NCI-H2081 (cell line): Measurements from ENCODE around the gene DOLK.
A peak's percentile ranks its signal among the peaks of the same experiment; 100 is the strongest.

Source experiments
- DNase-seq, 2 experiments: peaks; one replicate each; lab custom pipeline; 2025; lab: John Stamatoyannopoulos, UW

DOLK gene

DNA sequence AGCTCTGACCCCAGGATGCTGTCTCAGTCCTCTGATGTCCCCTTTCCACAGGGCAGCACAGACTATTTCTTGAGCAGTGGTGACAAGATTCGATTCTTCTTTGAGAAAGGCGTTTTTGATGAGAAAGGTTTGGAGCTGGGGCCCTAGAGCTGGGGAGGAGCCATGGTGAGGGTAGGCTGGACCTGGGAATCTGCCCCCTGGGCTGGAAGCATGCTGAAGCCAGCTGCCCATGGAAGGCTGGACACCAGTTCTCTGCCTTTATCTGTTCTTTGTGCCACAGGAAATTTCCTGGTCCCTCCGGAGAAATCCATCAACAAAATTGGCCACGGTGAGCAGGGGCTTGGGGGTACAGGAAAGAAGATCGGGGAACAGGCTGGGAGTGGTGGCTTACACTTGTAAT, 13.7 kb downstream of the DOLK start:
- no peak for DNase-seq

DNA sequence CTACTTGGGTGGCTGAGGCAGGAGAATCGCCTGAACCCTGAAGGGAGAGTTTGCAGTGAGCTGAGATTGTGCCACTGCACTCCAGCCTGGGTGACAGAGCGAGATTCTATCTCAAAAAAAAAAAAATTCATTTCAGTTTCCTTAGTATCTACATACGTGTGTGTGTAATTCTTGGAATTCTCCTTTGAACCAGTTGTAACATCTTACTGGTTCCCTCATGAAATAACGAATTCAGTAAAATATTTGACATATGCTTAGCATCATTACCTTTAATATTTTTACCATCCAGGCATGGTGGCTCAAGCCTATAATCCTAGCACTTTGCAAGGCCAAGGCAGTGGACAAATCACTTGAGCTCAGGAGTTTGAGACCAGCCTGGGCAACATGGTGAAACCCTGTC, 17.8 kb downstream of the DOLK start:
- no peak for DNase-seq

DNA sequence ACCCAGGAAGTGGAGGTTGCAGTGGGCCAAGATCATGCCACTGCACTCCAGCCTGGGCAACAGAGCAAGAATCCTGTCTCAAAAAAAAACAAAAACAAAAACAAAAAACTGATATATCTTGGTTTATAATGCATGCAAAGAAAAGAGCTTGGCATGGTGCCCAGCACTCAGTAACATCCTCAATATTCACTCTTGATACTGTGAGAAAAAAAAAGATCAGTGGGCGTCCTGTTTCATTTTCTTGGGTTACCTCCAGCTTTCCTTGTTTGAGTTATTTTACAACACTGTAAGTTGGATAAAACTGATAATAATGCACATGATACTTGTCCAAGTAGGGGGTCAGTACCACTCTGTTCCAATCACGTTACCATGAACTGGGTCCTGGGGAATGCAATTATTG, 18.8 kb downstream of the DOLK start:
- DNase-seq = no peak

DNA sequence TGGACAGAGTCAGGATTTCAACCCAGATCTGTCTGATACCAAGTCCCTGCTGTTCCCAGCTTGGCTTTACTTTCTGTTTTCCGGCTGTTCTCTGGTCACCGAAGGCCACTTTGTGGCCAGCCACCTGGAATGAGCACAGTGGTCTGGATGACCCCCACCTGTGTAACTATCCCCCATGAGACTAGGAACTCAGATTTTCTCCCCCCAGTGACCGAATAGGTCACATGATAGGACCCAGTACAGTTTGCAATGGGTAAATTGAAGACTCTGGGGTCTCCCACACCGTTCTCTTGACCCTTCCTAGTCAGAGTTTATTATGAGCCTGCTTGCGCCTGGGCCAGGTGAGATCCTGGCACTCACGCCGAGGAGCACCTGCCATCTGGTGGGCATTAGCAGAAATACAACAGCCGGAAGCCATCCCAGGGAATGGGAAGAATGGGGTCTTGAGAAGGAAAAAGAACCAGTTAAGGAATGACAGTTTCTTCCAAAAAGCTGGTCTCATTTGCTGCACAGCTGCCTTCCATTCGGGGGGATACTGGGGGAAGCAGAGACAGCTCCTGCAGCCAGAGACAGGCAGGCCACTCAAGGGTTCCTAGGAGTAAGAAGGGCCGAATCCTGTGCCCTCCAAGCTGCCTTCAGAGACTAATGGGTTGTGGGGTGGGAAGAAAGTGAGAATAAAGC, 19.5 kb downstream of the DOLK start:
- DNase-seq = peak; percentile 40 to 51

DNA sequence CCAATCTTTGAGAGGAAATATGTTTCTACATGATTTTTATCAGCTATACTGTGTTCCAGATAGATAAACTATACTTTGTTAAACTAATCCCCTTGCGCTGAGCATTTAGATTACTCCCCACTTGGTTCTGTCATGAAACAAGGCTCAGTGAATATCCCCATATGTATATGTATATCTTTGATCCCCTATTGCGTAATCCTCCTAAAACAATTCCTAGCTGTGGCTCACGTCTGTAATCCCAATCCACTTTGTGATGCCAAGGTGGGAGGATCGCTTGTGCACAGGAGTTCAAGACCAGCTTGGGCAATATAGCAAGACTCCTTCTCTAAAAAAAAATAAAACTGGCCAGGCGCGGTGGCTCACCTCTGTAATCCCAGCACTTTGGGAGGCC, 23.9 kb downstream of the DOLK start:
- DNase-seq = no peak

DNA sequence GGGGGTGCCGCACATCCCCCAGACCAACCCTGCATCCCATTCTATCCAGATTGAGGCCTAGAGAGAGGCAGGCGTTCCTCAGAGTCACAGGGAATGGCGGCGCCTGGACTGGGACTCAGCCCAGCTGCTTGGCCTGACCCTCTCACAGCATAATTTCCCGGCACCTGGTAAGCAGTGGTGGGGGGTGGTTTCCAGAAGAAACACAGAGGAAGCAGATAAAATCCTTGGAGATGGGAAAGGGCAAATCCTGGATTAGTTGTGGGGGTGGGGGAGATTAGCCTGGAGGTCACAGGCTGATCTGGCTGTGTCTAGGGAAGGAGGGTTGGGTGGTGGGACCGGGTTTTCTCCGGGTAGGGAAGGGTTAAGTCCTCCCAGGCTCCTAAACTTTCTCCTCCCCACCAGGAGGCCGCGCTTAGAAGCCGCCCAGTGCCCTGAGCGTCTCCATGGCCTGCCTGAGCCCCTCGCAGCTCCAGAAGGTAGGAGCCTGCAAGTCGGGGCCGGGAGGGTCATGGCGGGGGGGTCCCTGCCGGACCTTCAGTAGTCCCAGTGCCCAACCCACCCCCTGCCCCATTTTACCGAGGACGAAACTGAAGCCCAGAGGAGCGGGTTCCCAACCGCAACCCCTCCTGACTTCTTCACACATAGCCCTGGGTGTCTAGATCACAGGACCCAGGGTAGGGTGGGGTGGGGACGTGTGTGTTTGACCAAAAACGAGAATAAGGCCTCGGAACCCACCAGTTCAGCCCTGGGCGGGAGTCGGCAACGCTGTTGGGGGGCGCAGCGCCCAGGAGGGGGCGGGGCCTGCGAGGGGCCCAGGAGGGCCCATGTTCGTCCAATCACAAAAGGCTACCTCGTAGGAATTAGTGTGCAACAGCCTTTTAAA, 25.3 kb downstream of the DOLK start:
- no peak for DNase-seq

DNA sequence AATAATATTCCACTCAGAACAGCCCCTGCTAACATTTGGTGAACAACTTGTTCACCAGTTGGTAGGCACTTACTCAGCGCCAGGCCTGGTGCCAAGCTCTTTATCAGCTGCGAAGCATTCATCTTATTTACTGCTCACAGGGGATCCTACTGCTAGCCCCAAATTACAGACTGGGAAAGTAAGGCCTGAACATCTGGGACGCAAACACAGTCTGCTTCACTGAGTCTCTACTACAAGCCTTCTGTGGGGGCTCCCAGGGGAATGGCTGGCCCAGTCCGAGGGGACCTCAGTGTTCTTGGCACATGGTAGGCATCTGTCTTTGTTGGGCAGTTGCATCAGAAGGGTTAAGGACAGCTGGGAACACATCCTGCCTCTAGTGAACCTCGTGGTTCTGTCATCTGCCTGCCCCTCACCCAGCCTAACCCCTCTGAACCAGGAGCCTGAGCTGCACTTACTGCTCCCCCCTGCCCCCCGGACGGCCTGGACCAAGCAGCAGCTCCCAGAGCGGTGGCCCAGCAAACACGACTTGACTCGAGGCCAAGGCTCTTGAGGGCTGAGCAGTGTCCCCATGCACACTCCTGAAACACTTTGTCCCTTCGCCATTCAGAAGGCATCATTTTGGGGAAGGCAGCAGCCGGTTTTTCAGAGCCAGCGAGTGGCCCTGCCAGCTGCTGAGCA, 26.9 kb downstream of the DOLK start, which contains the start of gene PHYHD1:
TSS of gene PHYHD1 (plus strand) at position 602 of the 678 bp plus-strand sequence. CDS start 1,342 bp downstream, outside the sequence.
- peak in 1 of 2 experiments; percentile 11 for DNase-seq

DNA sequence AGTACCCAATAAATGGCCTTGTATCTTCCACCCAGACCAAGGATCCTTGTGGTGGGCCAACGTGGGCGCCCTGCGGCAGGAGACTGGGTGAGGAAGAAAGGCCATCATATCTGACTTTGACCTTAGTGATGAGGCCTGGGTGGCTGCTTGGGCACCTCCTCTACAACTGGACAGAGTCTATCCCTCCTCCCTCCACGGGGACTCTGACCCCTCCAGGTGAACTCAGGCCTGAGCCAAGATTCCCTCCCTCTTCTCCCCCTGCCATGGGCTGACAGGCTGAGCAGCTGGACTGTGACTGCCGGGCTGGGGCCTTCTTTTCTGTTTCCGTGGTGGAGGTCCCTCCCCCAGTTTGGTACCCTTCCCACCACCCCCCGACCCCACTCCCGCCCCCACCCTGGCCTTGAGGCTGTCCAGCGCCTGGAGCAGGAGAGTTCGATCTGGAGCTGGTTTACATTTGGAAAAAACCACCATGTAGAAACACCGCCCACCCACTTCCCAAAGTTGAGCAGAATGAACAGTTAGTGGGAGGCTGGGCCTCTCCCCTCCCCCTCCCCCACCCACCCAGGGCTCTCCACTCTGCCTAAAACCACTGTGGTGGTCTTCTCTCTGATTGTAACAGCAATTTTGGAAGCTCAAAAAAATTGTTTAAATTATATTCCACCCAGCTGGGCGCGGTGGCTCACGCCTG, 27.9 kb downstream of the DOLK start:
- no peak for DNase-seq

DNA sequence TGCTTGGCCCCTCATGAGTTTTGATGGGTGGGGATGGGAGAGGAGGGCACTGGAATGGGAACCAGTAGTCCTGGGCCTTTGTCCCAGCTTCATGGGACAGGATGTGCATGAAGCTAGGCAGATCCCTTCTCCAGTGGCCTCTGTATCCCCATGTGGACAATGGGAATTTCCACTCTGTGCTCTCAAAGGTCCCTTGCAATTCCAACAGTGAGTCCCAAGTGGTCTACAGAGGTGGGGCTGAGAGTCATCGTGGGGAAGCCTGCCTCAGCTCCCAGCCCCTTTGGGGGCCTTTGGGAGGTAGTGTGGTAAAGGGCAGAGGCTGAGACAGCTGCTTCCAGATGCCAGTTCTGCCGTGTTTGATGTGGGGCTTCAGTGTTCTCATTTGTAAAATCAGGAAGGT, 28.5 kb downstream of the DOLK start:
- DNase-seq = no peak

DNA sequence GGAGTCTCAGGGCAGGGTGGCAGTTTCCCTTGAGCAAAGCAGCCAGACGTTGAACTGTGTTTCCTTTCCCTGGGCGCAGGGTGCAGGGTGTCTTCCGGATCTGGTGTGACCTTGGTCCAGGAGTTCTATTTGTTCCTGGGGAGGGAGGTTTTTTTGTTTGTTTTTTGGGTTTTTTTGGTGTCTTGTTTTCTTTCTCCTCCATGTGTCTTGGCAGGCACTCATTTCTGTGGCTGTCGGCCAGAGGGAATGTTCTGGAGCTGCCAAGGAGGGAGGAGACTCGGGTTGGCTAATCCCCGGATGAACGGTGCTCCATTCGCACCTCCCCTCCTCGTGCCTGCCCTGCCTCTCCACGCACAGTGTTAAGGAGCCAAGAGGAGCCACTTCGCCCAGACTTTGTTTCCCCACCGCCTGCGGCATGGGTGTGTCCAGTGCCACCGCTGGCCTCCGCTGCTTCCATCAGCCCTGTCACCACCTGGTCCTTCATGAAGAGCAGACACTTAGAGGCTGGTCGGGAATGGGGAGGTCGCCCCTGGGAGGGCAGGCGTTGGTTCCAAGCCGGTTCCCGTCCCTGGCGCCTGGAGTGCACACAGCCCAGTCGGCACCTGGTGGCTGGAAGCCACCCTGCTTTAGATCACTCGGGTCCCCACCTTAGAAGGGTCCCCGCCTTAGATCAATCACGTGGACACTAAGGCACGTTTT, 30.1 kb downstream of the DOLK start:
- DNase-seq = no peak

DNA sequence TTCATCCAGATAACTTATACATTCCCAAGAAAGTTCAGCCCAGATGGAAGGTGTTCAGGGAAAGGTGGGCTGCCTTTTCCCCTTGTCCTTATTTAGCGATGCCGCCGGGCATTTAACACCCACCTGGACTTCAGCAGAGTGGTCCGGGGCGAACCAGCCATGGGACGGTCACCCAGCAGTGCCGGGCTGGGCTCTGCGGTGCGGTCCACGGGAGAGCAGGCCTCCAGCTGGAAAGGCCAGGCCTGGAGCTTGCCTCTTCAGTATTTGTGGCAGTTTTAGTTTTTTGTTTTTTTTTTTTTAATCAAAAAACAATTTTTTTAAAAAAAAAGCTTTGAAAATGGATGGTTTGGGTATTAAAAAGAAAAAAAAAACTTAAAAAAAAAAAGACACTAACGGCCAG, 30.7 kb downstream of the DOLK start:
- DNase-seq = no peak

DNA sequence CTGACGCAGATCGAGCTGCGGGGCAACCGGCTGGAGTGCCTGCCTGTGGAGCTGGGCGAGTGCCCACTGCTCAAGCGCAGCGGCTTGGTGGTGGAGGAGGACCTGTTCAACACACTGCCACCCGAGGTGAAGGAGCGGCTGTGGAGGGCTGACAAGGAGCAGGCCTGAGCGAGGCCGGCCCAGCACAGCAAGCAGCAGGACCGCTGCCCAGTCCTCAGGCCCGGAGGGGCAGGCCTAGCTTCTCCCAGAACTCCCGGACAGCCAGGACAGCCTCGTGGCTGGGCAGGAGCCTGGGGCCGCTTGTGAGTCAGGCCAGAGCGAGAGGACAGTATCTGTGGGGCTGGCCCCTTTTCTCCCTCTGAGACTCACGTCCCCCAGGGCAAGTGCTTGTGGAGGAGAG, 31.2 kb downstream of the DOLK start:
- DNase-seq = no peak

DNA sequence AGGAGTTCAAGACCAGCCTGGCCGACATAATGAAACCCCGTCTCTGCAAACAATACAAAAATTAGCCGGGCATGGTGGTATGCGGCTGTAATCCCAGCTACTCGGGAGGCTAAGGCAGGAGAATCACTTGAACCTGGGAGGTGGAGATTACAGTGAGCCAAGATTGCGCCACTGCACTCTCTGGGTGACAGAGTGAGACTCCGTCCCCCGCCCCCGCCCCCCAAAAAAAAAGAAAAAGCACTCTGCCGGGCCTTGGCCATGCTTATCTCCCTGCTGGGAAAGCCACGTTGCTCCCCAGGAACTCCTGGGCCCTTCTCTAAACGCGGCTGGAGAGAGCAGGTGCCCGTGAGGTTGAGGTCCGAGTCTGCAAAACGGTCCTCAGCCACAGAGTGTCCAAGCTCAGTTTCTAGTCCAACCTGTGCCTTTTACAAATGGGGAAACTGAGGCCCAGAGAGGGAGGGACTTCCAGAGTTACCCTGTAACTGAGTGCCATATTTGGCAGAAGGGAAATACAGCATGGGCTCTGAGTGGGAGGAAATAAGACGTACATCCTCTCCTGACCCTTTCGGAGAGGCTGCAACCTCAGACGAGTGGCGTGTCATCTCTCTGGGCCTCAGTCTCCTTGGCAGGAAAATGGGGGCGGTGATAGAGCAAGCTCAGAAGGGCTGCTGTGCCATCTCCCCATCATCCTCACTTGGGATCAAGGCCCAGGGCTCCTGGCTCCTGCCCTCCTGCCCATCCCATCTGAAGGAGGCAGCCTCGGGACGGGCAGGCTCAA, 33.2 kb downstream of the DOLK start:
- DNase-seq = no peak

DNA sequence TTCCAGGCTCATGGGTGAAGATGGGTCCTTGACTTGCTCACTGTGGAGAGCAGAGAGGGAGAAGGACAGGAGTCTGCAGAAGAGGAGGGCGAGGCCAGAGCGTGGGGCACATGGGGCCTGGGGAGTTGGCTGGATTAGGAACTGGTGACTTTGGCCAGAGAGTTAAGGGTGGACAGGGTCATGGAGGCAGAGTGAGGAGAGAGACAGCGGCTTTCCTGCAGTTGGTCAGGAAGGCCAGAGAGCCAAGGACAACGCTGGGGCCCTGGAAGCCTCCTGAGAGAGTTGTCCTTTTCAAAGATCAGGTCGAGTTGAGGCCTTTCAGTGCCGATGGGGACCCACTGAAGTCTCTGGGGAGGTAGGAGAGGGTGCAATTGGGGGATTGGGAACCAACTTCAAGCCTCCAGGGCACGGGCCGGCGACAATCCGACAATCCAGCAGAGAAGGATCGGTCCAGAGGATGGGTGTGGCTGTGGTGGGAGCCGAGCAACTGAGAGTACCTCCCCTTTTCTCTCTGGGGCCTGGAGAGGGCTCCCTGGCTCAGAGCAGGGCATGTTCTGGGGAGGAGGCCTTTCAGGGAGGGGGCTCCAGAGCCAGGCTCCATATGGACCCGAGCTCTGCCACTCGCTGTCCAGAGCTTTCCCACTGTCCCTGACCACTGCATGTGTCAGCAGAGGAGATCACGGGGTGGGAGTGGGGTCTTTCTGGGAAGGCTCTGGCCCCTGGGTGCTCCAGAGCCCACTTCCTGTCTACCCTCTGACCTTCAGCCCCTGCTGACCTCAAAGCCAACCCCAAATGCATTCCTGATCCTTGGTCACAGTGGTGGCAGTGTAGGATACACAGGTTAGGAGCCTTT, 34.1 kb downstream of the DOLK start:
- DNase-seq = no peak

DNA sequence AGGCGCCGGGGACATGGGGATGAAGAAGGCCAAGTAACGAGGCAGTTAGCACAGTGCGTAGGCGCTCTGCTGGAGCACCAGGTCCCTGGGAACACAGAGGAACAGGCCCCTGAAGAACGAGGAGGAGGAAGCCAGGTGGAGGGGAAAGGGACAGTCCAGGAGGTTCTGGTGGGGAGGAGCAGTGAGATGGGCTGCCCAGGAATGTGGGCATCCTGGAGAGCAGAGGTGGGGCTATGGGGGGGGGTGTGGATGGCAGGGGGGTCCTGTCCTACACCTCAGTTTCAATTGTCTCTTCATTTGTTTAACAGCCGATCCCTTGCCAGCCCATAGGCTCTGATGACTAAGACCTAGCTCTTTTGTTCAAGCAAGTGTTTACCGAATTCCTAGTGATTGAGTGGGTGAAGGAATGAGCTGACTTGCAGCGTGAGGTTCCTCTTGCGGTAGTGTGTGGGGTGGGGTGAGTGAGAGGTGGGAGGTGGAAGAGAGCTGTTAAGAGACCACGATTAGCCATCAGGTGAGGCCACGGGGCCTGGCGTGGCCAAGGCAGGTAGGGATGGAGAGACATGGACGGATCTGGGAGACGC, 35.0 kb downstream of the DOLK start:
- no peak for DNase-seq

DNA sequence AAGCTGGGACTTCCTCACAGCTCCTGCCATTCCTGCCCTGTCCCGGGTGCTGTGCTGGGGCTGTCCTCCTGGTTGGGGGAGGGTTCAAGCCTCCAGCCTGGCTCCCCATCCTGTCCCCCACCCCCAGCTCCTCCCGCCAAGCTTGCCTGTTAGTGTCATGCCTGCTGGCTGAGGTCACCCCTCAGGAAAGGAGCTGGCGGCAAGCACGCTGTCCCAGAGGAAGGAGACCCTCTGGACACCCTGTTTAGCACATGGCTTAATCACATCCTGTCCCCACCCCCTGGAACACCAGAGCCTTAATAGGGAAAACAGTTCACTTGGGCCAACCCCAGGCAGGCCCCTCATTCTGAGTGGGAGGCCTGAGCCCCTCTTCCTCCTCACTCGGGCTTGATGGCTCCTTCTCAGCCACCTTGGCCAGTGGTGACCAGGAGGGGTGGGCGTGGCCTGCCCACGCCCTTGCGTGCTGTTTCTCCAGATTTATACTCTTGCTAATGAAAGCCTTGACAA, 35.8 kb downstream of the DOLK start:
- DNase-seq = no peak

DNA sequence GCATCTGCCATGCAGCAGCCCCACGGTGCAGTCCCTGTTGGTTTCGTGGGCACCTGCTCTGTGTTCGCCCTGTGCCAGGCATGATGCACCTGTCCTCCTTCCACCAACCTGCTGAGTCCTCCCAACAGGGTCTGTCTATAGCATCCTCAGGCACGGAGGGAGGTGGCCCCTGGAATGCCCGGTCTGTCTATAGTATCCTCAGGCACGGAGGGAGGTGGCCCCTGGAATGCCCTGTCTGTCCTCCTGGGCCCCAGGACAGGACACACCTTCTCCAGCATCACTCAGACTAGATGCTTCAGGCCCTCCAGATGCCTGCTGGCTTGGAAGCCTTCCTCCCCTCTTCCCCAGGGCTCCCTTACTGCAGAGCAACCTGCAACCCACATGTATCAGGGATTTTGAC, 36.5 kb downstream of the DOLK start:
- DNase-seq = no peak

DNA sequence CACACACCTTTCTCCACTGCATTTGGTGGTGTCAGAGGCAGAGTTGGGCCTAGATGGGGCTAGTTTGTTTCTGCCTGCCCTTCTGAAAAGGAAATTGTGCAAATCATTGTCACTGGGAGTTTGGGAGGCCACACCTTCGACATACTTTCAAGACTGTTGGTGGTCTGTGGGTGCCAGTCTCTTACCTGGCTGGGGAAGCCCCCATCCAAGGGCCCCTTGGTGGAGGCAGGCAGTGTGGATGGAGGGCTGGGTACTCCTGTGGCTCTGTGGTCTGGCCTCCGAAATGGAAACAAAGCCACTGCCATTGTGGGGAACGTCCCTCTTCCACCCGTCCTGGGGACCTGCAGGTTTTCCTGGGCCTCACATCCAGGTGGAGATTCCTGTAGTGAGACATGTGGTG, 37.5 kb downstream of the DOLK start:
- DNase-seq = no peak

DNA sequence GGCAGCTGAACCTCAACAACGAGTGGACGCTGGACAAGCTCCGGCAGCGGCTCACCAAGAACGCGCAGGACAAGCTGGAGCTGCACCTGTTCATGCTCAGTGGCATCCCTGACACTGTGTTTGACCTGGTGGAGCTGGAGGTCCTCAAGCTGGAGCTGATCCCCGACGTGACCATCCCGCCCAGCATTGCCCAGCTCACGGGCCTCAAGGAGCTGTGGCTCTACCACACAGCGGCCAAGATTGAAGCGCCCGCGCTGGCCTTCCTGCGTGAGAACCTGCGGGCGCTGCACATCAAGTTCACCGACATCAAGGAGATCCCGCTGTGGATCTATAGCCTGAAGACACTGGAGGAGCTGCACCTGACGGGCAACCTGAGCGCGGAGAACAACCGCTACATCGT, 39.0 kb downstream of the DOLK start:
- DNase-seq = no peak
